RCC 7860 (cell line): Measurements from ENCODE around the gene HIBADH.

ENCODE experiments used
- DNase-seq: peaks from one replicate; pipeline ENCODE4 v3.0.0-alpha.2; 2015; ENCODE audit warnings: low spot score
- FAIRE-seq: peaks from 2 replicates; lab custom pipeline; 2012; peaks lifted over from hg19 to GRCh38; lab: Jason Lieb, UNC

Gene HIBADH

GRCh38 chr7:27554826-27555225 is 107.9 kb downstream of the HIBADH start:
- no peak for DNase-seq
- no peak for FAIRE-seq

- FAIRE-seq (no peak), DNase-seq (no peak)
Measured at GRCh38 chr7:27553273-27553672, 109.4 kb downstream of the HIBADH start.

GRCh38 chr7:27551803-27552400 is 110.8 kb downstream of the HIBADH start:
- DNase-seq (no peak), FAIRE-seq (no peak)

GRCh38 chr7:27549606-27550005 is 113.1 kb downstream of the HIBADH start:
- no peak for DNase-seq
- FAIRE-seq, result no peak

- DNase-seq (no peak), FAIRE-seq (no peak)
Measured at GRCh38 chr7:27548304-27548703, 114.4 kb downstream of the HIBADH start.

GRCh38 chr7:27547401-27547800 is 115.3 kb downstream of the HIBADH start:
- FAIRE-seq (no peak), DNase-seq (no peak)

GRCh38 chr7:27546610-27547009 is 116.1 kb downstream of the HIBADH start:
- FAIRE-seq, result no peak
- no peak for DNase-seq

GRCh38 chr7:27535795-27536194 is 126.9 kb downstream of the HIBADH start:
- FAIRE-seq, result no peak

GRCh38 chr7:27533652-27534081 is 129.0 kb downstream of the HIBADH start:
- FAIRE-seq (no peak), DNase-seq (no peak)

More at GRCh38 chr7:27535795-27536194, 126.9 kb downstream of the HIBADH start:
- no peak for DNase-seq

- no peak for DNase-seq
- FAIRE-seq, result no peak
Measured at GRCh38 chr7:27532314-27532713, 130.4 kb downstream of the HIBADH start.

- FAIRE-seq (no peak), DNase-seq (no peak)
Measured at GRCh38 chr7:27527348-27527714, 135.4 kb downstream of the HIBADH start.

GRCh38 chr7:27526611-27527347 is 135.9 kb downstream of the HIBADH start:
- DNase-seq (no peak), FAIRE-seq (no peak)

GRCh38 chr7:27526131-27526530 is 136.6 kb downstream of the HIBADH start:
- FAIRE-seq (no peak), DNase-seq (no peak)

GRCh38 chr7:27523321-27523720 is 139.4 kb downstream of the HIBADH start:
- FAIRE-seq (no peak), DNase-seq (no peak)

GRCh38 chr7:27522566-27522965 is 140.1 kb downstream of the HIBADH start:
- DNase-seq (no peak), FAIRE-seq (no peak)

- DNase-seq (no peak), FAIRE-seq (no peak)
Measured at GRCh38 chr7:27520815-27521790, 141.6 kb downstream of the HIBADH start.

GRCh38 chr7:27519793-27520469 is 142.8 kb downstream of the HIBADH start:
- no peak for DNase-seq
- no peak for FAIRE-seq

- DNase-seq, result no peak
Measured at GRCh38 chr7:27518561-27519350, 143.9 kb downstream of the HIBADH start.

GRCh38 chr7:27516421-27516820 is 146.3 kb downstream of the HIBADH start:
- FAIRE-seq (no peak), DNase-seq (no peak)

More at GRCh38 chr7:27518561-27519350, 143.9 kb downstream of the HIBADH start:
- FAIRE-seq, result no peak

GRCh38 chr7:27515933-27516332 is 146.8 kb downstream of the HIBADH start:
- no peak for DNase-seq
- FAIRE-seq, result no peak
